ENCODE results near the gene SUMF2. TPM values are rescaled to one million over a fixed set of nuclear protein-coding genes. Genes with fewer than 3 reads are reported as not detected.

The SUMF2 gene
- 186 and 218 TPM in 2 replicates for total RNA-seq

DNA sequence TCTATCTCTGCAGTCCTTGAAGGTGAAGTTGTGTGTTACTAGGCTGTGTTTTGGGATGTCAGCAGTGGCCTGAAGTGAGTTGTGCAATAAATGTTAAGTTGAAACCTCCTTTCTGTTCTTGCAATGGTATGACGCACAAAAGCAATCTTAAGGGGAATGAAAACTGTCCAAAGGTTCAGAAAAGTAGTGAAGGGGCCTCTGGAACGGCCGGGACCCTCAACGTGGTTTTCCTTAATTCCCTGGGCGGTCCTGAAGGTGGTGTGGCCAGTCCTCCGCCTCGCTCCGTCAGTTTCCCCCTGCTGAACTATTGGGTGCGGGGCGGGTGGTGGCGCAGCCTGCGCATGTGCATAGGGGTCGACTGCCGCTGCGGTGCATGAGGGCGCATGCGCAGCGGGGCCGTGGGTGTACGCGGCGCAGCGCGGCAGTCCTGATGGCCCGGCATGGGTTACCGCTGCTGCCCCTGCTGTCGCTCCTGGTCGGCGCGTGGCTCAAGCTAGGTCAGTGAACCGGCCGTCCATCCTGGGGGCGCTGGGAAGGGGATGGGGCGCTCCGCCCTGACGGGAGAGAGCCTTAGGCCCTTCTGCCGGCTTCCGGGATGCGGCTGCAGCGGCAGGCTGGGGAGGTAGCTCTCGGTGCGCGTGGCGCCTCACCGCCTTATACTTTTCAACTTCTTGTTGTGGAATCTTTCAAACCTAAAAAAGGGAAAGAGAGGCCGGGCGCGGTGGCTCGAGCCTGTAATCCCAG, at the start of gene SUMF2:
TSS of gene SUMF2 (plus strand) at position 405 of the 744 bp plus-strand sequence. CDS start at position 431, 26 bp downstream.

DNA sequence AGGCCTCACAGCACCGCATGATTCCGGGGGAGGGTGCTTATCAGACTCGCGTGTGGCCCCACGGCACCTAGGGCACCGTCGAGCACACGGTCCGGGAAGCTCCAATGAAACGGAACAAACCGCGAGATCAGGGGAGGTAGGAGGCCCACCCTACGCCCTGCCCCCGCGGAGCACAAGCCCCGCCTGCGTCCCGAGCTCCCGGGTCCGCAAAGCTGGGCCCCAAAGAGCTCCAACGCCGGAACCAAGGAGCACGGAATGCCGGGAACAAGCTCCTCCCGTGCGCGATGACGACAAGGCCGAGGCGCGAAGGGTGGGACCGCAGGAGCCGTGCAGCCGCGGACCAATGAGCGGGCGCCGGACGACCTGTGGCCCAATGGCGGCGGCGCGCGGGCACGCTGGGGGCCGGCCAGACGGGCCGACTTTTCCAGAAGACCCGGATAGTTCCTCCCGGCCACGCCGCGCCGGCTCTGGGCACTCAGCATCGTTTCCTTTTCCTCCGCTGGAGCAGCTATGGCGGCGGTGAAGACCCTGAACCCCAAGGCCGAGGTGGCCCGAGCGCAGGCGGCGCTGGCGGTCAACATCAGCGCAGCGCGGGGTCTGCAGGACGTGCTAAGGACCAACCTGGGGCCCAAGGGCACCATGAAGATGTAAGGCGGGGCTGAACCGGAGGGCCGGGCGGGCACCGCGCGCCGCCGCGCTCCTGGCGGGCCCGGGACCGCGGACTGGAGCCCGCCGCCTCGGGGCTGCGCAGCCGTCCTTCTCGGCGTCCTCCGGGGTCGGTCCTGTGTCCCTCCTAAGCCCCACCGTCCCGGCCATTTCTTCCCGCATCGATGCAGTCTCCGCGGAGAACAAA, 12.5 kb upstream of the SUMF2 start, which contains the start of the genes CCT6A and PSPH:
TSS of gene CCT6A (plus strand) at position 427 of the 853 bp plus-strand sequence. CDS start at position 511, 84 bp downstream.
TSS of gene PSPH (minus strand) at position 106 of the 853 bp plus-strand sequence. CDS start 30,232 bp downstream, outside the sequence.

DNA sequence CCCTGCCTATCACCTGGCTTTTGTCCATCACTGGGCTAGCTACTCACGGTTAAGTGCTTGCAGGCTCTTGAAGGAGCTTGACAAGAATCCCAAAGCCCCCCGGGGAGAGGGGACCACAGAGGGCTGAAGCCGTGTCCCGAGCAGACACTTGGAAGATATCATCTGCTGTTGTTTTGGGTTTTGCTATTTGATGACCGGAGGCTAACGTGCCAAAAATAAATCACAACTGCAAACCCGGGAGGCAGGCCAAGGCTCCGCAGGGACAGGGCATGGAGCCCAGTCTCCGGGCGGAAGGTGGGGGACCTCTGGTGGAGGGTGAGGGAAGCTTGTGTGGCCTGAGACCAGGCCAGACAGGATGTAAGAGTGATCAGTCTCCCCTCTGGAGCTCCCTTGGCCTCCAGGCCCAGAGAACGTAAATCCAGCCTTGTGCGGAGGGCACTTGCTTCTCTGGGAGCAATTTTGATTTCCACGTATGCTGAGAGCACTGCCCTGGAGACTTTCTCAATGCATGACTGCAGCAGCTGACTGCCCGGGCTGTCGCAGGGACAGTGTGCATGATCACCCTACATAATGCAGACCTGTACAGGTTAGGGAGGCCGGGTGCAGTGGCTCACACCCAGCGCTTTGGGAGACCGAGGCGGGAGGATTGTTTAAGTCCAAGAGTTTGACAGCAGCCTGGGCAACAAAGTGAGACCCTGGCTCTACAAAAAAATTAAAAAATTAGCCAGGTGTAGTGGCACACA, 28.9 kb downstream of the SUMF2 start, which contains the start of gene PHKG1:
TSS of gene PHKG1 (minus strand) at position 164 of the 743 bp plus-strand sequence. CDS start 4,011 bp downstream, outside the sequence.

DNA sequence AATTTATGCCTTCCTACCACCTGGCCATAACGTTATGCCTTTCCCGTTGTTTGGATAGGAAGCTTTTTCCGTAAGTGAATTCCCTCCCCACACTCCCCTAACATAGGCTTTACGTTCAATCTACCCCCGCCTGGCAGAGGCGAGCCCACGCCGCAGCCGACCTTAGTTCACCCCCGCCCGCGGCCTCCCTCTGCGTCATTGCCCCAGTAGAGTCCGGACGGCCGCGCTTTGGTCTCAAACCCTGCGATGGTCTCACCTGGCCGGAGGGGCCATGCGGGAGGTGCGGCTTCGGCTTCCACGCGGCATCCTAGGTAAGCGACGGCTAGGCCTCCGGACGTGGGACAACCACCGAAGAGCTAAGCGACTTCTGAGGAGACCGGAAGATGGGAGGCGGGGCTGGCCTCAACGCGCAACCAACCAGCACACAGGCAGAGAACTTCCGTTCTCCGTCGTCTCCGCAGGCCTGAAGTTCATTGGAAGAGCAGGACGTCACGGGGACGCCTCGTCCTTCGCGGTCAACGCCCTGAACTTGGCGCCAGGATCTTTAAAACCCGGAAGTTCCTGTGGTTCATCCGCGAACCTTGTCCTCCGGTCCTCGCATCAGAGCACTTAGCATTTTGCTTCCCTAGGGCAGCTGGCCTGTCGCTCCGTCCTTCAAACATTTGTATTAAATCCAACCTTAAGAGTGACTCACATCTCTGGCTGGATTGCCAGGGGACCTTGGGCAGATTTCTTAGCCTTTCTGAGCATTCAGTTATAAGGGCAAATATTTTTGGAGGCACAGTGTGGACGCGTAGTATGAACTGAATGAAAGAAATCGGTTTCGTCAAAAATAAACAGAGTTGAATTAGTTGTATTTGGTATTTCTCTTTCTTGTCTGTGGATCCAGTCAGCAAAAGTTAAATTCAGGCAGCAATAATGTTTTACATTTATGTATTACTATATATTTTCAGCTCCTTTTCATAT, 42.3 kb downstream of the SUMF2 start, which contains the start of gene CHCHD2:
TSS of gene CHCHD2 (minus strand) at position 369 of the 966 bp plus-strand sequence. CDS start at position 306, 63 bp downstream.

DNA sequence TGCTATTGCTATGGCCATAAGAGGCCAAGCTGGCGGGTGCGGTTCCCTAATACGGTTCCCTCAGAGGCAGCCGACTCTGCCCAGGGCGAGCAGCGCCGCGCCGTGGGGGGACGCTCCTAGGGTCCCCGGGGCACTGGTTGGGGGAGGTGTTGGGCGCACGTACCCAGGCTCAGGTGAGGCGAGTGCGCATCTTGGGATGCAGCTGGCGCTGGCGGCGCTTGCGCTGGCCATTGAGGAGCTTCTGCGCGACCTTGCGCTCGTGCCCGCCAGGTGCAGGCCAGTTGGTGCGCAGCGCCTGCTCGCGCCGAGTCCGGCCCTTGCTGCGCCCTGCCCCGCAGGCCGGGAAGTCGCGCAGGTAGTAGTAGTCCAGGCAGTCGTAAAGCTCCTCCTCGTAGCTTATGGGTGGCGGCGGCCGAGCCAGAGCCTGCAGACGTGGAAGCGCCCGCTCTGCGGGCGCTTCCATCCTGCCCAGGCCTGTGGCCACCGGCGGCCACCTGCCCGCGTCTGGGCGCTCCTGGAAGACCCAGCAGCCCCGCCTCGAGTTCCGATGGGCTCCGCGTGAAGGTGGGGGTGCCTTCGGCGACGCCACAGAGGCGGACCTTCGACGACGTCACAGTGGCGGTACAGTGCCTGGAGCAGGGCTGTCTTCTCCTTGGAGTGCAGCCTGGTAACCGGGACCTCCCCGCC, 51.9 kb downstream of the SUMF2 start, which contains the start of gene NUPR2:
TSS of gene NUPR2 (minus strand) at position 566 of the 687 bp plus-strand sequence. CDS start at position 463, 103 bp downstream.

Small RNA genes within 50 kb of the gene (small RNA-seq; reads per million reads assigned to genes)
- 0.39 reads per million, percentile 10 among the genes with 10 or more reads in this experiment for gene SNORA15 (ENCODE audit: low replicate concordance)
- 0.94 reads per million, percentile 42 among the genes with 10 or more reads in this experiment for gene SNORA22B (ENCODE audit: low replicate concordance)

Other genes starting within 250 kb of the SUMF2 start
- gene SEPTIN14, start 201.5 kb upstream of the SUMF2 start, total RNA-seq = not detected in 2 replicates
- gene ZNF713, start 176.8 kb upstream of the SUMF2 start, total RNA-seq = 2.0 and 2.4 TPM in 2 replicates
- gene MRPS17, start 112.4 kb upstream of the SUMF2 start, total RNA-seq = 9.0 and 10.9 TPM in 2 replicates
- gene NIPSNAP2, start 99.7 kb upstream of the SUMF2 start, total RNA-seq = 29.3 and 37.5 TPM in 2 replicates
- 56.2 and 75.3 TPM in 2 replicates for gene PSPH, start 12.8 kb upstream of the SUMF2 start, total RNA-seq
- gene CCT6A, start 12.5 kb upstream of the SUMF2 start, total RNA-seq = 125 and 184 TPM in 2 replicates
- 0.86 and 0.88 TPM in 2 replicates for gene PHKG1, start 28.7 kb downstream of the SUMF2 start, total RNA-seq
- gene CHCHD2, start 42.2 kb downstream of the SUMF2 start, total RNA-seq = 338 and 347 TPM in 2 replicates
- not detected in 2 replicates for gene NUPR2, start 52.1 kb downstream of the SUMF2 start, total RNA-seq